ENCODE data around the gene YPEL1.
"Not testable (repeated sequence)": the region's sequence is repeated elsewhere in the genome, so short reads cannot be mapped to it uniquely, and the experiment has no call there.

YPEL1 gene

GRCh38 chr22:21688706-21689381 is 46.8 kb downstream of the YPEL1 start:
- H3K9me3 Mint-ChIP-seq = no peaks in the 10 kb centered on the region
- peak; percentile 87 for ATAC-seq
- peak overlapping the region; percentile 87 for H3K27ac Mint-ChIP-seq
- H3K4me1 Mint-ChIP-seq = peaks cover 35% of the 10 kb centered on the region
- H3K4me3 Mint-ChIP-seq = peak overlapping the region; percentile 19
- peaks cover 51% of the 10 kb centered on the region for H3K36me3 Mint-ChIP-seq
- no peaks in the 10 kb centered on the region for H3K27me3 Mint-ChIP-seq

GRCh38 chr22:21688341-21688705 is 47.3 kb downstream of the YPEL1 start:
- Mint-ChIP-seq H3K9me3 (no peaks in the 10 kb centered on the region), H3K27me3 (no peaks in the 10 kb centered on the region), H3K36me3 (peaks cover 52% of the 10 kb centered on the region), H3K27ac (peak overlapping the region; percentile 87), H3K4me3 (no peak overlapping the region), H3K4me1 (peaks cover 35% of the 10 kb centered on the region)
- ATAC-seq = no peak

- H3K36me3 Mint-ChIP-seq = peaks cover 49% of the 10 kb centered on the region
- no peak for ATAC-seq
Observed at GRCh38 chr22:21687685-21688259, 47.8 kb downstream of the YPEL1 start.

DNA sequence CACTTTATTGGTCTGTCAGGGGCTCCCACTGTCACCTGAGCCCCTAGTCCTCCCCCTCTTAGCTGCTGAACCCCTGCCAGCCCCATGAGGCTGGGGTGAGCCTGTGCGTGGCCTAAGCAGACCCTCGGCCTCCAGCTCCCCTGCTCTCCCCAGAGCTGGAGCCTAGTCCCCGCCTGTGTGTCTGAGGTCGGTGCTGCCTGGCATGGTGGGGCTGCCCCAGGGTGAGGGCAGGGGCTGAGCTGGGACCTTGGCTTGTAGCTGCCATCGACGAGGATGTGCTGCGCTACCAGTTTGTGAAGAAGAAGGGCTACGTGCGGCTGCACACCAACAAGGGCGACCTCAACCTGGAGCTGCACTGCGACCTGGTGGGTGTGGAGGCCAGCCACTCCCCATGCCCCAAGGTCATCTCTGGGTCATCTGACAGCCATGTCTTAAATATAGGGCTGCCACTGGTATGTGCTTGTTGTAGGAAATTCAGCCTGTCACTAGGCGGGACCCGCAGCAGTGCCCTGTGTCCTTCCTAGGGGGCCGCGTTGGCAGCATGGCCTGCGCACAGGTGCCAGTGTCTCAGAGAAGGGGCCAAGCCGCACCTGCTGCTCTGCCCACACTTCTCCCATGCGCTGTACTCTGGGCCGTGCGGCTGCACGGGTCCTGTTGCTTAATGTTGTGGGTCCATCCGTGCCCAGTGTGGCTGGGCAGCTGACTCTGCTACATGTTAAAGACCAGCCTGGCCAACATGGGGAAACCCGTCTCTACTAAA is 48.8 kb downstream of the YPEL1 start:
- no peak for ATAC-seq
- Mint-ChIP-seq H3K4me1 (peaks cover 42% of the 10 kb centered on the region), H3K27me3 (no peaks in the 10 kb centered on the region), H3K36me3 (peaks cover 45% of the 10 kb centered on the region), H3K27ac (no peak overlapping the region), H3K9me3 (no peaks in the 10 kb centered on the region), H3K4me3 (no peak overlapping the region)

More at GRCh38 chr22:21687685-21688259, 47.8 kb downstream of the YPEL1 start:
- H3K4me3 Mint-ChIP-seq = no peak overlapping the region
- no peaks in the 10 kb centered on the region for H3K9me3 Mint-ChIP-seq
- H3K27me3 Mint-ChIP-seq = no peaks in the 10 kb centered on the region
- H3K4me1 Mint-ChIP-seq = peaks cover 36% of the 10 kb centered on the region
- peak overlapping the region; percentile 87 for H3K27ac Mint-ChIP-seq

GRCh38 chr22:21686193-21686608 is 49.4 kb downstream of the YPEL1 start:
- H3K27ac Mint-ChIP-seq = no peak overlapping the region
- H3K27me3 Mint-ChIP-seq = no peaks in the 10 kb centered on the region
- peaks cover 42% of the 10 kb centered on the region for H3K36me3 Mint-ChIP-seq
- no peaks in the 10 kb centered on the region for H3K9me3 Mint-ChIP-seq
- no peak overlapping the region for H3K4me3 Mint-ChIP-seq
- peaks cover 42% of the 10 kb centered on the region for H3K4me1 Mint-ChIP-seq
- no peak for ATAC-seq

GRCh38 chr22:21685164-21685513 is 50.5 kb downstream of the YPEL1 start:
- Mint-ChIP-seq H3K36me3 (peaks cover 51% of the 10 kb centered on the region), H3K27me3 (no peaks in the 10 kb centered on the region), H3K4me3 (no peak overlapping the region), H3K27ac (peak overlapping the region; percentile 54), H3K4me1 (peaks cover 31% of the 10 kb centered on the region), H3K9me3 (no peaks in the 10 kb centered on the region)
- no peak for ATAC-seq

DNA sequence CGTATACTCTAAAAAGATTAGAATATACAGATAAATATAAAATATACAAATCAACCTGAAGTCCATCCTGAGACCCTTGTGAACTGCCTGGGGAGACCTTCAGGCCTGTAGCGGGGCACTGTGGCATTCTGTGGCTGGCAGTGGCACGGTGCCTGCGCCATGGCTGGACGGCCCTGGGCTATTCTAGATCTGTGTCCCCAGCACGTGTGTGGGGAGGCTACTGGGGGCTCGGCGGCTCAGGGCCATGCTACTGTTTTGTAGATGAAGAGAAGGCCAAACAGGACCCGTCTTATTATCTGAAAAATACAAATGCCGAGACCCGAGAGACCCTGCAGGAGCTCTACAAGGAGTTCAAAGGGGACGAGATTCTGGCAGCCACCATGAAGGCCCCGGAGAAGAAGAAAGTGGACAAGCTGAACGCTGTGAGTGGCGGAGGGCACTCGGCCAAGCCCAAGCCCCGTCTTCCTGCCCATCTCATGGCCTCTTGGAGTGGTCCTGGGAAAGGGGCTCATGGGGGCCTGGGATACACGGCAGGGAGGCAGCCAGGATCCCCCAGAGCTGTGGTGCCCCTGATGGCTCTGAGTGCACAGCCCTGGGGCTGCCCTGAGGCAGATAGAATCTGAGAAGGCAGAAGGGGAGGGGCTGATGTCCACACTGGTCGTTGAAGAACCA is 51.0 kb downstream of the YPEL1 start:
- Mint-ChIP-seq H3K4me3 (no peak overlapping the region), H3K27me3 (no peaks in the 10 kb centered on the region), H3K9me3 (no peaks in the 10 kb centered on the region), H3K36me3 (peaks cover 47% of the 10 kb centered on the region), H3K4me1 (peaks cover 27% of the 10 kb centered on the region), H3K27ac (peak overlapping the region; percentile 54)
- ATAC-seq = no peak

DNA sequence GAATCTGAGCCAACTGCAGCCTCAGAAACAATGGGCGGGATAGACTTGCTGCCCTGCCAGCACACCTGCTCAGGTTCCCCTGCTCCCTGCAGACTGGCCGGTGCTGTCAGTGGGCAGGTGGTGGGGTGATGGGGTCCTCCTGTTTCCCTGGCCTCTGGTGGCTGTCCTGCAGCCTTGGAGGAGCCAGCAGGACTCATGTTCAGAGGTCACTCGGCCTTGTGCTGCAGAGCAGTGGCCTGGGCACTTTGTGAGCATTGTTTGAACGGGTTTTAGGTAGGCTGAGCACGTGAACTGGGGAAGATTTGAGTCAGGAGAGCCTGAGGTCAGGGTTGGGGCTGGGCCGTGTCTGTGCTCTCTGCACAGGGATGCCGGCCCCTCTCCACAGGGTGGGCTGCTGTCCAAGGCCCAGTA is 52.2 kb downstream of the YPEL1 start:
- Mint-ChIP-seq H3K9me3 (no peaks in the 10 kb centered on the region), H3K36me3 (peaks cover 37% of the 10 kb centered on the region), H3K27ac (no peak overlapping the region), H3K27me3 (no peaks in the 10 kb centered on the region), H3K4me3 (no peak overlapping the region), H3K4me1 (peaks cover 15% of the 10 kb centered on the region)
- ATAC-seq = no peak

DNA sequence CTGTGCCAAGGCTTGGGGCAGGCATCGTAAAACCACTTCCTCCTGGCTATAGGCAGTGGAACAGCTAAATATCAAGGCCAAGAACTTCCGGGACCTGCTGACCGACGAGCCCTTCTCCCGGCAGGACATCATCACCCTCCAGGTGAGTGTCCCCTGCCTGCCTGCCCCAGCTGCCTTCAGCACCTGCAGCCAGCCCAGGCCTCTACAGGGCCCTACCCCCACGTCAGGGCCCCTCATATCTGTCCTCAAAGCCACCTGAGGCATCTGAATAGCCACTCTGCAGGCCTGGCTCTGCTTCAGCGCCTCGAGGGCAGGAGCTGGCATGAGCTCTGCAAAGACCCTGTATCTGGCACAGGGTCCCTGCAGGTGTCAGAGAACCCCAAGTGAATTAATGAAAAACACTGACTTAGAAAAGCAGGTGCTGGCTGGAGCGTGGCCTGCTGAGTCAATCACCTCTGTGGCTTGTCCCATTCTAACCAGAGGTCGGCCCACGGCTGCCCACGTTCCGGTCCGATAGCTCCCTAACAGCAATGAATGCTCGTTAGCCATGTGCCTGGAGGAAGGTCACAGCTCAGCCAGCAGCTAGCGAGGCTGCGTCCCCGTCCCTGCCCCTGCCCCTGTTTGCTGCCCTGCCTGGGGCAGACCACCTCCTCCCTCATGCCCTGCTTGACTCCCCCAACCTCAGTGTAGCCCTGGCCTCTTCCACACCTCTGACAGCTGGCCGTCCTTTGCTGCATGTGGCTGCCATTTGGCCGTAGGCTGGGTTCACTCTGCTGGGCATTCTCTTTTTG is 53.0 kb downstream of the YPEL1 start:
- Mint-ChIP-seq H3K27me3 (no peaks in the 10 kb centered on the region), H3K9me3 (no peaks in the 10 kb centered on the region), H3K4me1 (peaks cover 7% of the 10 kb centered on the region), H3K36me3 (peaks cover 31% of the 10 kb centered on the region), H3K27ac (no peak overlapping the region), H3K4me3 (no peak overlapping the region)
- peak; percentile 41 for ATAC-seq

DNA sequence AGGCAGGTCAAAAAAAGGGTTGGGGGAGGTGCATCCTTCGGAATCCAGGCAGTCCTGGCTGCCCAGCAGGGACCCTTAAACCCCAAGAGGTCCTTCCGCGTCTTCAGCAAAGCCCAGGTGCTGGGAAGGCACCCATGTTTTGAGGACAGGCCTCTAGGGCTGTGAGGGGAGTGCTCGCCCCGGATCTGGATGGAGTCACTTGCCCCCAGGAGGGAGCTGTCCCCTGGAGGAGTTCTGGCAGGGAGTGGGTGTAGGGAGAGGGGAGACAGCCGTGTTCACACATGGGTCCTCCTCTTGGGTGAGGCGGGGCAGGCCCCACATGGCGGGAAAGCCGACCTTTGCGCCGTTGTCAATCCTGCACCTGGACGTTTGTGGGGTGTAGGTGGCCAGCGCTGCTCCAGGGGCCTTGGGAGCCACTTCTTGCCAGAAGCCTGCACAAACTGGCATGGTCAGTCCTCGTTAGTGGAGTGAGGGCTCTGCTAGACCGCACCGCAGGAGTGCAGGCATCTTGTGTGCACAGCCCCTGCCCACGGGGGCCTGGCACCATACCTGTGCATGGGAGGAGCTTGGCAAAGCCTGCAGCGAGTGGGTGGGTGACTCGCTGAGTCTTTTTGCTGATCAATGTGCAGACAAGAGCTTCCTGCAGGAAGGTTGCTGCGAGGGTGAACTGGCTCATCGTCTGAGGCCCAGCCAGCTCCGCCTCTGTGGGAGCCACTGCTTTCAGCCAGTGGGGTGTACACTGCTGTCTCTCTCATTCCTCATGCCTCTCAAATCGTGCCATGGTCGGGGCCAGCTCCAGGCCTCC is 53.8 kb downstream of the YPEL1 start:
- peaks cover 7% of the 10 kb centered on the region for H3K4me1 Mint-ChIP-seq
- H3K36me3 Mint-ChIP-seq = peaks cover 31% of the 10 kb centered on the region
- H3K27me3 Mint-ChIP-seq = no peaks in the 10 kb centered on the region
- H3K27ac Mint-ChIP-seq = no peak overlapping the region
- ATAC-seq = no peak
- H3K9me3 Mint-ChIP-seq = no peaks in the 10 kb centered on the region
- no peak overlapping the region for H3K4me3 Mint-ChIP-seq

DNA sequence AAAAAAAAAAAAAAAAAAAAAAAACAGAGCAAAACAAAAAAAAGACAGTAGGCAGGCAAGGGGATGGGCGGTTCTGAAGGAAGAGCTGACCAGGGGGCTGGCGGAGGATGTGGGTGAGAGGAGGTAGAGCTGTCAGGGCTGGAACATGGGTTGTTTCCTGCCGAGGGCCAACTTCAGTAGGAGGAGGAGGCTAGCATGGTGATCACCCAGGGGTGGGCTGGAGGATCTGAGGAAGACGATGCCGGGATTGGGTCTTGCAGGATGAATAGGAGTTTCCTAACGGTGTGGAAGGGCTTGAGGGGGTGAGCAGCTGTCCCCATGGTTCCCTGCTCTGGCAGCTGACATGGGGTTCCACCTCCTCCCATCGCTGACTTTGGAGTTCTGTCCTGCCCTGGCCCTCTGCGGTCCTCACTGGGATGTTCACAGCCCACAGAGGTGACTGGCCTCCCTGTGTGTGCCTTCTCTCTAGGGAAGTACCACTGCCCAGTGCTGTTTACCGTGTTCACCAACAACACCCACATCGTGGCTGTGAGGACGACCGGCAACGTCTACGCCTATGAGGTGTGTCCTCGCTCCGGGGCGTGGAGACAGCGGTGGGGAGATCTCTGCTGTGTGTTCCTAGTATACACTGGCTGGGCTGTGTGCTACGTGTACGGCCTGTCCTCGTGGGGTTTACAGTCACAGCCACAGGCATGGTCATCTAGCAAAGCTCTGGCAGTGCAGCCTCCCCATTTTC is 54.6 kb downstream of the YPEL1 start:
- H3K4me3 Mint-ChIP-seq = no peak overlapping the region
- H3K27ac Mint-ChIP-seq = no peak overlapping the region
- H3K4me1 Mint-ChIP-seq = peaks cover 7% of the 10 kb centered on the region
- ATAC-seq = no peak
- H3K36me3 Mint-ChIP-seq = peaks cover 34% of the 10 kb centered on the region
- H3K9me3 Mint-ChIP-seq = no peaks in the 10 kb centered on the region
- no peaks in the 10 kb centered on the region for H3K27me3 Mint-ChIP-seq

- Mint-ChIP-seq H3K4me3 (no peak overlapping the region), H3K9me3 (no peaks in the 10 kb centered on the region), H3K27ac (no peak overlapping the region), H3K27me3 (no peaks in the 10 kb centered on the region), H3K36me3 (peaks cover 39% of the 10 kb centered on the region), H3K4me1 (peaks cover 7% of the 10 kb centered on the region)
- no peak for ATAC-seq
Observed at GRCh38 chr22:21679383-21679782, 56.2 kb downstream of the YPEL1 start.

- H3K4me3 Mint-ChIP-seq, ATAC-seq, H3K9me3 Mint-ChIP-seq, H3K27me3 Mint-ChIP-seq, H3K27ac Mint-ChIP-seq, H3K4me1 Mint-ChIP-seq: not testable (repeated sequence)
- peaks cover 42% of the 10 kb centered on the region for H3K36me3 Mint-ChIP-seq
Observed at GRCh38 chr22:21678842-21679241, 56.8 kb downstream of the YPEL1 start.
